Endothelial cell of umbilical vein (primary cell): ENCODE results near the gene ADORA2B. TPM values are rescaled to one million over a fixed set of nuclear protein-coding genes. Genes with fewer than 3 reads are reported as not detected.

Experiments
- BruUV-seq: library from RNA; stranded (reverse); fragments of 400-500 nt; replicated peaks from 2 replicates; lab custom pipeline; 2021; lab: Mats Ljungman, UMichigan
- CTCF ChIA-PET: fragments of 300-600, 350-600 bp; sonication (Branson Sonifier 250); formaldehyde crosslinking; loops from one replicate; lab custom pipeline; 2021; ENCODE audit warnings: antibody characterized with exemption, inconsistent platforms; lab: Charles Lee
- POLR2A ChIA-PET: fragments of 300-600, 350-600 bp; sonication (Branson Sonifier 250); formaldehyde crosslinking; loops from one replicate; lab custom pipeline; 2021; ENCODE audit warnings: antibody characterized with exemption, inconsistent platforms; lab: Charles Lee
- DNase-seq: peaks from one replicate; pipeline ENCODE4 v3.0.0-alpha.2; 2011; ENCODE audit warnings: low read depth, low spot score
- FAIRE-seq: peaks from 2 replicates; lab custom pipeline; 2011; peaks lifted over from hg19 to GRCh38; lab: Jason Lieb, UNC
- H2AFZ ChIP-seq: 2 replicates; pipeline ENCODE4 v1.6.0; 2012; ENCODE audit warnings: low read depth, low read length, control low read depth, inconsistent platforms
- H3K27ac ChIP-seq: 2 replicates; pipeline ENCODE4 v1.5.1; 2011; ENCODE audit warnings: low read depth, mild to moderate bottlenecking, control low read depth, low read length, moderate library complexity; ENCODE audit not compliant: insufficient read depth
- H3K27me3 ChIP-seq, 2 experiments: 2 replicates each; pipeline versions ENCODE4 v1.6.0 to v1.6.1; 2011; ENCODE audit warnings: low read length in 2 of 2, mixed read lengths in 1 of 2; ENCODE audit not compliant: control insufficient read depth in 2 of 2, insufficient read depth in 2 of 2
- H3K36me3 ChIP-seq, 2 experiments: 2 replicates in 1 of 2; 3 replicates in 1 of 2; pipeline ENCODE4 v1.5.1; 2011; ENCODE audit warnings: low read length in 2 of 2, mild to moderate bottlenecking in 1 of 2, moderate library complexity in 1 of 2; ENCODE audit not compliant: control insufficient read depth in 2 of 2, insufficient read depth in 2 of 2; ENCODE audit errors: extremely low read depth in 1 of 2
- H3K4me1 ChIP-seq: 3 replicates; pipeline ENCODE4 v1.5.1; 2011; ENCODE audit warnings: mild to moderate bottlenecking, low read length; ENCODE audit not compliant: control insufficient read depth, insufficient read depth; ENCODE audit errors: extremely low read depth
- H3K4me2 ChIP-seq: 2 replicates; pipeline ENCODE4 v1.6.1; 2011; ENCODE audit warnings: low read length, control low read depth, mixed read lengths; ENCODE audit not compliant: insufficient read depth
- H3K4me3 ChIP-seq, 3 experiments: fragments of 200-600 bp in 1 of 3; sonication (generic), shearing (Covaris generic) in 1 of 3; replicated peaks in 1 of 3; 2 replicates each; pipeline ENCODE4 v1.5.1; 2011 to 2016; ENCODE audit warnings: control low read depth in 3 of 3, low read length in 3 of 3, mild to moderate bottlenecking in 2 of 3, inconsistent platforms in 1 of 3, low read depth in 1 of 3, moderate library complexity in 1 of 3; ENCODE audit not compliant: insufficient read depth in 1 of 3
- H3K79me2 ChIP-seq: 2 replicates; pipeline ENCODE4 v1.6.0; 2012; ENCODE audit warnings: low read length, inconsistent platforms; ENCODE audit not compliant: control insufficient read depth, insufficient read depth
- H3K9ac ChIP-seq: replicated peaks from 2 replicates; pipeline ENCODE3; 2011; ENCODE audit warnings: low read length, control low read depth; ENCODE audit not compliant: insufficient read depth; ENCODE audit errors: extremely low read depth
- H3K9me1 ChIP-seq: replicated peaks from 3 replicates; pipeline ENCODE4 v1.6.0; 2011; ENCODE audit warnings: mild to moderate bottlenecking, low read length; ENCODE audit not compliant: control insufficient read depth, insufficient read depth; ENCODE audit errors: extremely low read depth
- H3K9me3 ChIP-seq: replicated peaks from 2 replicates; pipeline ENCODE4 v1.5.1; 2012; ENCODE audit warnings: low read length, inconsistent platforms; ENCODE audit not compliant: control insufficient read depth, insufficient read depth
- H4K20me1 ChIP-seq: replicated peaks from 2 replicates; pipeline ENCODE3; 2011; ENCODE audit warnings: mild to moderate bottlenecking, low read length; ENCODE audit not compliant: control insufficient read depth, insufficient read depth; ENCODE audit errors: extremely low read depth
- CTCF ChIP-seq, 2 donors: IDR thresholded peaks; 1 replicate in 1 of 2; 2 replicates in 1 of 2; pipeline ENCODE4 v1.5.1; 2011; ENCODE audit warnings: low read length in 2 of 2, mild to moderate bottlenecking in 2 of 2, moderate library complexity in 2 of 2, control low read depth in 1 of 2, inconsistent platforms in 1 of 2, low read depth in 1 of 2; ENCODE audit not compliant: insufficient read depth in 1 of 2; ENCODE audit errors: extremely low read depth in 1 of 2
- EZH2 ChIP-seq: IDR thresholded peaks from 2 replicates; pipeline ENCODE4 v1.6.1; 2012; ENCODE audit warnings: borderline replicate concordance, low read depth, mild to moderate bottlenecking, moderate library complexity, low read length, inconsistent platforms; ENCODE audit not compliant: severe bottlenecking
- FOS ChIP-seq: IDR thresholded peaks from 2 replicates; pipeline ENCODE4 v1.6.1; 2011; ENCODE audit warnings: mild to moderate bottlenecking, low read length, moderate library complexity, borderline replicate concordance; ENCODE audit not compliant: insufficient read depth
- GATA2 ChIP-seq: IDR thresholded peaks from 2 replicates; pipeline ENCODE4 v1.7.0; 2011; ENCODE audit warnings: low read depth, mild to moderate bottlenecking, moderate library complexity, mixed read lengths, low read length; ENCODE audit not compliant: insufficient read length, insufficient read depth
- JUN ChIP-seq: IDR thresholded peaks from 2 replicates; pipeline ENCODE4 v1.6.1; 2011; ENCODE audit warnings: borderline replicate concordance, low read depth; ENCODE audit not compliant: insufficient read length, insufficient read depth
- MAX ChIP-seq: IDR thresholded peaks from 2 replicates; pipeline ENCODE4 v1.6.1; 2011; ENCODE audit not compliant: insufficient read depth, insufficient read length
- MYC ChIP-seq: IDR thresholded peaks from one replicate; pipeline ENCODE4 v1.6.1; 2011; ENCODE audit warnings: mild to moderate bottlenecking, low read depth, low read length
- POLR2A ChIP-seq: IDR thresholded peaks from 2 replicates; pipeline ENCODE4 v1.6.1; 2012; ENCODE audit warnings: low read depth, mild to moderate bottlenecking, control low read depth, low read length
- POLR2AphosphoS5 ChIP-seq: IDR thresholded peaks from 2 replicates; pipeline ENCODE4 v1.6.1; 2012; ENCODE audit warnings: low read depth, mild to moderate bottlenecking, control low read depth, low read length, moderate library complexity; ENCODE audit not compliant: insufficient read depth
- dilution Hi-C: fragments of 300-500 bp; cut with MboI; formaldehyde crosslinking; loops from one replicate; pipeline ENCODE4 v1.15.0; 2019; ENCODE audit warnings: low sequenced_read_pairs; ENCODE audit not compliant: extremely low pct_ligation_motif_present
- intact Hi-C: fragments of 100-400 bp; cut with micrococcal nuclease; formaldehyde crosslinking; loops from one replicate; pipeline ENCODE4 v1.10.0; 2022
- polyA plus RNA-seq, 4 experiments: library from polyadenylated mRNA; depleted of rRNA in 3 of 4; stranded (reverse) in 3 of 4; unstranded in 1 of 4; fragments of >200 nt; gene quantifications; 2 replicates each; pipeline versions ENCODE4 v1.2.1 to v1.2.3, GENCODE V29; 2011 to 2012; ENCODE audit warnings: missing spikeins in 1 of 4
- total RNA-seq: library from RNA; stranded (reverse); gene quantifications from 2 replicates; pipeline ENCODE4 v1.2.3, GENCODE V29; 2021

The ADORA2B gene
- total and polyA plus RNA-seq, 2 donors (not counting 3 experiments of a cell fraction or from before 2014, with no cell fraction given): 8.8 to 9.8 TPM

- Histone ChIP-seq H3K4me1 (peaks cover 23% of the 10 kb centered on the region), H3K27ac (peak overlapping the region; percentile 48), H2AFZ (no peak overlapping the region), H3K9me1 (no peaks in the 10 kb centered on the region), H3K79me2 (peaks cover 35% of the 10 kb centered on the region), H4K20me1 (no peaks in the 10 kb centered on the region), H3K27me3 (no peaks in the 10 kb centered on the region), H3K9me3 (no peaks in the 10 kb centered on the region), H3K4me3 (no peak overlapping the region), H3K36me3 (no peaks in the 10 kb centered on the region), H3K9ac (no peak overlapping the region), H3K4me2 (no peak overlapping the region)
- dilution Hi-C loops (no loop called here), intact Hi-C loops (no loop called here)
- ChIA-PET CTCF (interaction anchor here (1.3 to 1.9 kb wide), 2 partner anchors 8 to 46 kb away, joined by 5 to 19 read pairs; partner anchors contain the start of gene ADORA2B), POLR2A (no interaction called here)
- DNase-seq (no peak), FAIRE-seq (no peak)
- TF ChIP-seq EZH2 (no peak), CTCF (IDR thresholded peaks at IDR 0.05; ENCODE audit: extremely low read depth in 1 of 2, insufficient read depth in 1 of 2, low read depth in 1 of 2, low read length in 2 of 2) (no peak), POLR2AphosphoS5 (no peak), GATA2 (no peak), FOS (no peak), POLR2A (no peak), JUN (no peak), MYC (no peak), MAX (no peak)
- BruUV-seq: no TSS peak
These were observed 8.2 kb downstream of the ADORA2B start for GRCh38 chr17:15952916-15953790.
